ENCODE data around the gene ZNF783. TPM values are rescaled to one million over a fixed set of nuclear protein-coding genes. Genes with fewer than 3 reads are reported as not detected.

The ZNF783 gene
- total RNA-seq, 1 experiment from 2014 or later = 10.8 TPM

DNA sequence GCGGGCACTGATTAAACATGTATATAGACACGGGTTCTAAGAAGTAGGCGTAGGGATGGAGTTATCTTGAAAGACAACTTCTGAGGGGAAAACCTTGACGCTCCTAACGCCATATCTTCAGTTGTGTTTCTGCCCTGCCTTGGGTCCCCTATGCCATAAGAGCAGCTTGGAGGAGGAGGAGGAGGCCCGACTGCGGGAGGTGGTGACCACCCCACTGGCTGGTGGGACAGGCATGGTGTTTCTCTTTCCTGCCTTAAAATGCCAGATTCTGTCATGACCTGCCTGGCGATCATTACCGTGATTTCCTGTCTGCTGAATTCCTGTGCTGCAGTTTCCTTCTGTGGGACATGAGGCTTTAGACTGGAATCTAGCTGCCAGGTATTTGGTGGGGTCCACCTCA, 15.9 kb downstream of the ZNF783 start:
- DNase-seq (ENCODE audit: low spot score) = no peak
- Histone ChIP-seq H3K9me3 (ENCODE audit: low read depth, low read length, poor library complexity, severe bottlenecking) (no peaks in the 10 kb centered on the region), H3K36me3 (ENCODE audit: insufficient read depth, low read length, poor library complexity, severe bottlenecking) (peaks cover 15% of the 10 kb centered on the region), H3K27me3 (replicated peaks; ENCODE audit: insufficient read depth, low read depth, low read length, poor library complexity) (no peaks in the 10 kb centered on the region), H3K4me1 (ENCODE audit: insufficient read depth, low read length, poor library complexity, severe bottlenecking) (no peaks in the 10 kb centered on the region), H3K27ac (ENCODE audit: low read depth, low read length, poor library complexity, severe bottlenecking) (no peak overlapping the region), H3K4me3 (ENCODE audit: low read depth, low read length, poor library complexity, severe bottlenecking) (no peak overlapping the region)
- BruUV-seq (replicated peaks) = no TSS peak
- TF ChIP-seq, protein P1, sequence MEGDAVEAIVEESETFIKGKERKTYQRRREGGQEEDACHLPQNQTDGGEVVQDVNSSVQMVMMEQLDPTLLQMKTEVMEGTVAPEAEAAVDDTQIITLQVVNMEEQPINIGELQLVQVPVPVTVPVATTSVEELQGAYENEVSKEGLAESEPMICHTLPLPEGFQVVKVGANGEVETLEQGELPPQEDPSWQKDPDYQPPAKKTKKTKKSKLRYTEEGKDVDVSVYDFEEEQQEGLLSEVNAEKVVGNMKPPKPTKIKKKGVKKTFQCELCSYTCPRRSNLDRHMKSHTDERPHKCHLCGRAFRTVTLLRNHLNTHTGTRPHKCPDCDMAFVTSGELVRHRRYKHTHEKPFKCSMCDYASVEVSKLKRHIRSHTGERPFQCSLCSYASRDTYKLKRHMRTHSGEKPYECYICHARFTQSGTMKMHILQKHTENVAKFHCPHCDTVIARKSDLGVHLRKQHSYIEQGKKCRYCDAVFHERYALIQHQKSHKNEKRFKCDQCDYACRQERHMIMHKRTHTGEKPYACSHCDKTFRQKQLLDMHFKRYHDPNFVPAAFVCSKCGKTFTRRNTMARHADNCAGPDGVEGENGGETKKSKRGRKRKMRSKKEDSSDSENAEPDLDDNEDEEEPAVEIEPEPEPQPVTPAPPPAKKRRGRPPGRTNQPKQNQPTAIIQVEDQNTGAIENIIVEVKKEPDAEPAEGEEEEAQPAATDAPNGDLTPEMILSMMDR (conservative IDR thresholded peaks at IDR 0.05; ENCODE audit: low read depth, low read length) = no peak
- no peak for TF ChIP-seq EZH2 (IDR thresholded peaks at IDR 0.05; ENCODE audit: borderline replicate concordance, low read depth, low read length, poor library complexity, severe bottlenecking)
- ChIA-PET POLR2A (ENCODE audit: low non-redundant PET) (no interaction called here), CTCF (no interaction called here)
- intact Hi-C loops (cut with micrococcal nuclease; ENCODE audit: unreplicated experiment) = no loop called here

DNA sequence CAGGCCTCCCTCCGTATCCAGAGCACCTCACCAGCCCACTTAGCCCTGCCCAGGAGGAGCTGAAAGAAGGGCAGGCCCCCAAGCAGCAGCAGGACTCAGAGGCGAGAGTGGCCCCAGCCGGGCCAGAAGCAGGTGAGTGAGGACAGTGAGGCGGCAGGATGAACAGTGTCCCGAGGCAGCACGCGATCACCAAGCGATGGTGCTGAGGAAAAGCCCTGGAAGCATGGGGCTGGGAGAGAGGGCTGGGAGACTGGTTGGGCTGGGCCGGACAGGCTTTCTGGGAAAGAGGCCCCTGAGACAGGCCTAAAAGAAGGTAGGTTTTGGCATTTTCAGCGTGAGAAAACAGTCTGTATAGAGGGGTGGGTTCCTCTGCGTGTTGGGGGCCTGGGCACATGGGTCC, 16.4 kb downstream of the ZNF783 start:
- intact Hi-C loops (cut with micrococcal nuclease; ENCODE audit: unreplicated experiment) = no loop called here
- CTCF ChIA-PET = no interaction called here
- Histone ChIP-seq H3K4me1 (ENCODE audit: insufficient read depth, low read length, poor library complexity, severe bottlenecking) (no peaks in the 10 kb centered on the region), H3K4me3 (ENCODE audit: low read depth, low read length, poor library complexity, severe bottlenecking) (no peak overlapping the region), H3K27me3 (replicated peaks; ENCODE audit: insufficient read depth, low read depth, low read length, poor library complexity) (no peaks in the 10 kb centered on the region), H3K27ac (ENCODE audit: low read depth, low read length, poor library complexity, severe bottlenecking) (no peak overlapping the region), H3K9me3 (ENCODE audit: low read depth, low read length, poor library complexity, severe bottlenecking) (no peaks in the 10 kb centered on the region), H3K36me3 (ENCODE audit: insufficient read depth, low read length, poor library complexity, severe bottlenecking) (peaks cover 15% of the 10 kb centered on the region)
- TF ChIP-seq EZH2 (IDR thresholded peaks at IDR 0.05; ENCODE audit: borderline replicate concordance, low read depth, low read length, poor library complexity, severe bottlenecking) = no peak
- TF ChIP-seq, protein P1 (conservative IDR thresholded peaks at IDR 0.05; ENCODE audit: low read depth, low read length) = no peak
- no TSS peak for BruUV-seq (replicated peaks)
- POLR2A ChIA-PET (ENCODE audit: low non-redundant PET) = no interaction called here
- DNase-seq (ENCODE audit: low spot score) = no peak

DNA sequence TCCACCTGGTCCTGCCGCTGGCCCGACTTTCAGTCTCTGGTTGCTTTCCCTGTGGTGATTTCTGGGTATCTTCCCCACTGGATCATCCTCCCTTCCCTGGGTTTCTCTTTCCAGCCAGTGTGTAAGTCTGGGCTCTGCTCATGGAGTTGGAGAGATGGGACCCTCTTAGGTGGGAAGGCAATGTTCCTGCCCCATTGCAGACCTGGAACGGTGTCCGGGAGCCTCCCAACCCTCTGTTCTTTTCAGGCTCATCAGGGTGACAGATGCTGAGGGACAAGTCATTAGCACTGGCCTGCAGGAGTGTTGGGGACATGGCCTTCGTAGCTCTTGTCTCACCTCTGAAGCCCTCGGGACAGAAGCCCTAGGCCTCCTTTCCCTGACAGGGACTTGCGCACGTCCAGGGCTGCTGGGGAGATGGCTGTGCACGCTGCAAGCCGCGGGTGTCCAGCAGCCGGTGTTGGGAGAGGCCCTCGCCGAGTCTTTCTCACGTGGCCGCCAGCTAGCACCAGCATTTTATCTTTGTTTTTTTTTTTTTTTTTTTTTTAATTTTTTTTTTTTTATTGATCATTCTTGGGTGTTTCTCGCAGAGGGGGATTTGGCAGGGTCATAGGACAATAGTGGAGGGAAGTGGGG, 17.2 kb downstream of the ZNF783 start:
- Histone ChIP-seq H3K4me3 (ENCODE audit: low read depth, low read length, poor library complexity, severe bottlenecking) (no peak overlapping the region), H3K9me3 (ENCODE audit: low read depth, low read length, poor library complexity, severe bottlenecking) (no peaks in the 10 kb centered on the region), H3K36me3 (ENCODE audit: insufficient read depth, low read length, poor library complexity, severe bottlenecking) (peaks cover 15% of the 10 kb centered on the region), H3K27ac (ENCODE audit: low read depth, low read length, poor library complexity, severe bottlenecking) (no peak overlapping the region), H3K27me3 (replicated peaks; ENCODE audit: insufficient read depth, low read depth, low read length, poor library complexity) (no peaks in the 10 kb centered on the region), H3K4me1 (ENCODE audit: insufficient read depth, low read length, poor library complexity, severe bottlenecking) (no peaks in the 10 kb centered on the region)
- no peak for DNase-seq (ENCODE audit: low spot score)
- TF ChIP-seq, protein P1 (conservative IDR thresholded peaks at IDR 0.05; ENCODE audit: low read depth, low read length) = no peak
- CTCF ChIA-PET = no interaction called here
- intact Hi-C loops (cut with micrococcal nuclease; ENCODE audit: unreplicated experiment) = no loop called here
- POLR2A ChIA-PET (ENCODE audit: low non-redundant PET) = no interaction called here
- no TSS peak for BruUV-seq (replicated peaks)
